Mesenchymal stem cell (in vitro differentiated cells and primary cell): ENCODE measurements around the gene SOCS4.
A peak's percentile ranks its signal among the peaks of the same experiment; 100 is the strongest.

Source experiments
- DNase-seq: peaks from one replicate; pipeline ENCODE4 v3.0.0-alpha.2; 2013
- H2AFZ ChIP-seq: one replicate; pipeline ENCODE4 v1.6.1; 2013; ENCODE audit warnings: low read depth, mild to moderate bottlenecking, control low read depth, inconsistent platforms, low read length, moderate library complexity
- H2AK5ac ChIP-seq: 2 replicates; pipeline ENCODE4 v1.6.1; 2013; ENCODE audit warnings: low read length, moderate library complexity, mild to moderate bottlenecking, inconsistent platforms; ENCODE audit not compliant: severe bottlenecking
- H2BK120ac ChIP-seq: one replicate; pipeline ENCODE4 v1.6.1; 2013; ENCODE audit warnings: low read depth, mild to moderate bottlenecking, inconsistent platforms, low read length, moderate library complexity
- H2BK12ac ChIP-seq, 2 experiments: one replicate each; pipeline ENCODE4 v1.6.1; 2013; ENCODE audit warnings: inconsistent platforms in 2 of 2, low read length in 2 of 2, mild to moderate bottlenecking in 2 of 2, moderate library complexity in 2 of 2, control low read depth in 1 of 2
- H2BK15ac ChIP-seq: one replicate; pipeline ENCODE4 v1.6.1; 2013; ENCODE audit warnings: mild to moderate bottlenecking, low read depth, inconsistent platforms; ENCODE audit not compliant: poor library complexity, severe bottlenecking
- H2BK5ac ChIP-seq: 2 replicates; pipeline ENCODE4 v1.6.1; 2013; ENCODE audit warnings: low read depth, mild to moderate bottlenecking, low read length, control low read depth, inconsistent platforms; ENCODE audit not compliant: poor library complexity, severe bottlenecking
- H3K14ac ChIP-seq, 2 experiments: one replicate each; pipeline ENCODE4 v1.6.1; 2013; ENCODE audit warnings: inconsistent platforms in 2 of 2, low read length in 2 of 2, control low read depth in 1 of 2, mild to moderate bottlenecking in 1 of 2, moderate library complexity in 1 of 2
- H3K18ac ChIP-seq, 2 experiments: one replicate each; pipeline ENCODE4 v1.6.1; 2013; ENCODE audit warnings: inconsistent platforms in 2 of 2, low read length in 2 of 2, control low read depth in 1 of 2, low read depth in 1 of 2, mild to moderate bottlenecking in 1 of 2
- H3K23ac ChIP-seq, 2 experiments: one replicate each; pipeline ENCODE4 v1.6.1; 2013; ENCODE audit warnings: inconsistent platforms in 2 of 2, low read length in 2 of 2, mild to moderate bottlenecking in 2 of 2, moderate library complexity in 2 of 2, control low read depth in 1 of 2
- H3K27ac ChIP-seq: 2 replicates; pipeline ENCODE4 v1.5.1; 2013; ENCODE audit warnings: mild to moderate bottlenecking, moderate library complexity, low read length, control low read depth, inconsistent platforms; ENCODE audit not compliant: poor library complexity, severe bottlenecking
- H3K27me3 ChIP-seq, 2 experiments: 2 replicates each; pipeline versions ENCODE4 v1.6.1 to v1.7.0; 2013; ENCODE audit warnings: low read length in 2 of 2, mild to moderate bottlenecking in 2 of 2, moderate library complexity in 2 of 2, control low read depth in 1 of 2, inconsistent platforms in 1 of 2; ENCODE audit not compliant: control insufficient read depth in 1 of 2, insufficient read depth in 1 of 2
- H3K36me3 ChIP-seq, 2 experiments: 2 replicates each; pipeline versions ENCODE4 v1.6.1 to v1.7.0; 2013; ENCODE audit warnings: low read length in 2 of 2, control low read depth in 1 of 2, inconsistent platforms in 1 of 2, low read depth in 1 of 2, mild to moderate bottlenecking in 1 of 2; ENCODE audit not compliant: insufficient read depth in 2 of 2, control insufficient read depth in 1 of 2
- H3K4ac ChIP-seq, 2 experiments: one replicate each; pipeline ENCODE4 v1.6.1; 2013; ENCODE audit warnings: inconsistent platforms in 2 of 2, low read length in 2 of 2, mild to moderate bottlenecking in 2 of 2, moderate library complexity in 2 of 2, control low read depth in 1 of 2, low read depth in 1 of 2
- H3K4me1 ChIP-seq: 2 replicates; pipeline ENCODE4 v1.6.1; 2013; ENCODE audit warnings: low read depth, low read length, control low read depth; ENCODE audit not compliant: control insufficient read depth, insufficient read depth
- H3K4me2 ChIP-seq: 2 replicates; pipeline ENCODE4 v1.6.1; 2013; ENCODE audit warnings: low read length, mild to moderate bottlenecking, inconsistent platforms; ENCODE audit not compliant: poor library complexity, severe bottlenecking
- H3K4me3 ChIP-seq, 2 experiments: 2 replicates each; pipeline versions ENCODE4 v1.5.1 to v1.7.0; 2013; ENCODE audit warnings: low read length in 2 of 2, mild to moderate bottlenecking in 2 of 2, control low read depth in 1 of 2, low read depth in 1 of 2; ENCODE audit not compliant: insufficient read depth in 1 of 2
- H3K79me1 ChIP-seq: replicated peaks from 2 replicates; pipeline ENCODE4 v1.6.1; 2013; ENCODE audit warnings: mild to moderate bottlenecking, control low read depth, low read length, inconsistent platforms; ENCODE audit not compliant: poor library complexity, severe bottlenecking
- H3K9ac ChIP-seq: 2 replicates; pipeline ENCODE4 v1.7.0; 2013; ENCODE audit warnings: mild to moderate bottlenecking, low read length, moderate library complexity
- H3K9me3 ChIP-seq: 2 replicates; pipeline ENCODE4 v1.7.0; 2013; ENCODE audit warnings: mild to moderate bottlenecking, low read length; ENCODE audit not compliant: control insufficient read depth
- H4K8ac ChIP-seq: one replicate; pipeline ENCODE4 v1.6.1; 2013; ENCODE audit warnings: inconsistent platforms, mild to moderate bottlenecking, low read length, moderate library complexity
- H4K91ac ChIP-seq: one replicate; pipeline ENCODE4 v1.6.1; 2013; ENCODE audit warnings: mild to moderate bottlenecking, low read length, inconsistent platforms
- WGBS: methylation state at CpG from one replicate; pipeline ENCODE4 v1.1.7; 2013; ENCODE audit warnings: mixed read lengths; 5-methylcytosine and 5-hydroxymethylcytosine counted together

Gene SOCS4

GRCh38 chr14:55094292-55095157, 67.5 kb downstream of the SOCS4 start:
- H3K4ac ChIP-seq, result no peak overlapping the region
- H2BK120ac ChIP-seq, result no peak overlapping the region
- H3K18ac ChIP-seq, result no peak overlapping the region
- no peak overlapping the region for H3K27ac ChIP-seq
- H3K27me3 ChIP-seq, result no peaks in the 10 kb centered on the region
- H3K4me3 ChIP-seq, result peak overlapping the region in 1 of 2 experiments; percentile 19
- no peak overlapping the region for H2BK5ac ChIP-seq
- peak overlapping the region; percentile 31 for H4K8ac ChIP-seq
- H2BK15ac ChIP-seq, result peak overlapping the region; percentile 5
- no peak overlapping the region for H3K23ac ChIP-seq
- no peaks in the 10 kb centered on the region for H3K79me1 ChIP-seq
- no peaks in the 10 kb centered on the region for H3K36me3 ChIP-seq
- peak overlapping the region in 1 of 2 experiments; percentile 56 for H2BK12ac ChIP-seq
- no peak overlapping the region for H3K14ac ChIP-seq
- peak overlapping the region; percentile 74 for H4K91ac ChIP-seq
- no peak overlapping the region for H3K4me2 ChIP-seq
- no peaks in the 10 kb centered on the region for H3K4me1 ChIP-seq
- H3K9ac ChIP-seq, result no peak overlapping the region
- WGBS, result 67% methylated on average over 5 of the region's 9 CpGs
- DNase-seq, result peak; percentile 79
- H2AK5ac ChIP-seq, result peak overlapping the region; percentile 73
- H3K9me3 ChIP-seq, result no peaks in the 10 kb centered on the region
- no peak overlapping the region for H2AFZ ChIP-seq

GRCh38 chr14:55097881-55098560, 71.0 kb downstream of the SOCS4 start:
- H3K4me2 ChIP-seq, result no peak overlapping the region
- H3K36me3 ChIP-seq, result no peaks in the 10 kb centered on the region
- no peak overlapping the region for H3K27ac ChIP-seq
- H2BK120ac ChIP-seq, result no peak overlapping the region
- no peak for DNase-seq
- H2BK12ac ChIP-seq, result no peak overlapping the region
- H3K4me1 ChIP-seq, result peaks cover 6% of the 10 kb centered on the region
- no peak overlapping the region for H2AFZ ChIP-seq
- no peaks in the 10 kb centered on the region for H3K79me1 ChIP-seq
- no peaks in the 10 kb centered on the region for H3K27me3 ChIP-seq
- no peak overlapping the region for H3K14ac ChIP-seq
- no peaks in the 10 kb centered on the region for H3K9me3 ChIP-seq
- H4K91ac ChIP-seq, result no peak overlapping the region
- WGBS, result 99% methylated on average over 5 of the region's 5 CpGs
- H4K8ac ChIP-seq, result no peak overlapping the region
- no peak overlapping the region for H3K18ac ChIP-seq
- H3K4me3 ChIP-seq, result no peak overlapping the region
- H2BK15ac ChIP-seq, result no peak overlapping the region
- no peak overlapping the region for H3K23ac ChIP-seq
- H2BK5ac ChIP-seq, result no peak overlapping the region
- no peak overlapping the region for H3K4ac ChIP-seq
- no peak overlapping the region for H2AK5ac ChIP-seq
- H3K9ac ChIP-seq, result no peak overlapping the region

DNA sequence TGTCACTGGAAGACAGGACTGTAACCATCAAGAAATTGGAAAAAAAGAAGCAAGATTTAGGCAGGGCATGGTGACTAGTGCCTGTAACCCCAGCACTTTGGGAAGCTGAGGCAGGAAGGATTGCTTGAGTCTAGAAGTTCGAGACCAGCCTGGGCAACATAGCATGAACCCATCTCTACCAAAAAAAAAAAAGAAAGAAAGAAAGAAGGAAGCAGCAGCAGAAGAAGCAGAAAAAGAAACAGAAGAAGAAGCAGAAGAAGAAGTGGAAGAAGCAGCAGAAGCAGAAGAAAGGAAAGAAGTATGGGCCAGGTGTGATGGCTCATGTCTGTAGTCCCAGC, 71.5 kb downstream of the SOCS4 start:
- Histone ChIP-seq H2BK12ac (no peak overlapping the region), H3K4me3 (no peak overlapping the region), H2BK120ac (no peak overlapping the region), H3K14ac (no peak overlapping the region), H3K27ac (no peak overlapping the region), H2BK15ac (no peak overlapping the region), H3K18ac (no peak overlapping the region), H3K4ac (no peak overlapping the region), H3K79me1 (no peaks in the 10 kb centered on the region), H2AFZ (no peak overlapping the region), H3K9me3 (no peaks in the 10 kb centered on the region), H2AK5ac (no peak overlapping the region), H3K4me2 (no peak overlapping the region), H4K8ac (no peak overlapping the region), H3K23ac (no peak overlapping the region), H3K27me3 (no peaks in the 10 kb centered on the region), H3K36me3 (no peaks in the 10 kb centered on the region), H3K4me1 (peaks cover 10% of the 10 kb centered on the region), H2BK5ac (no peak overlapping the region), H4K91ac (no peak overlapping the region), H3K9ac (no peak overlapping the region)
- DNase-seq, result no peak
- no CpG with 5 or more reads among the region's 1 CpG for WGBS
